Mesodermal cell (in vitro differentiated cells): ENCODE measurements around the gene CEP20.

Experiments used
- H3K27ac ChIP-seq: 2 replicates; pipeline ENCODE4 v1.7.0; 2013; ENCODE audit warnings: mild to moderate bottlenecking, low read depth, low read length, moderate library complexity; ENCODE audit not compliant: severe bottlenecking
- H3K36me3 ChIP-seq: 2 replicates; pipeline ENCODE4 v1.7.1; 2013; ENCODE audit warnings: mild to moderate bottlenecking, low read length, moderate library complexity; ENCODE audit not compliant: control insufficient read depth, insufficient read depth
- H3K4me1 ChIP-seq: one replicate; pipeline ENCODE4 v1.7.1; 2013; ENCODE audit warnings: mild to moderate bottlenecking, low read length; ENCODE audit not compliant: insufficient read depth, control insufficient read depth, poor library complexity, severe bottlenecking
- H3K4me3 ChIP-seq: 2 replicates; pipeline ENCODE4 v1.7.0; 2013; ENCODE audit warnings: low read length, control low read depth, mild to moderate bottlenecking; ENCODE audit not compliant: insufficient read depth, poor library complexity, severe bottlenecking; ENCODE audit errors: extremely low read depth
- H3K9me3 ChIP-seq: 2 replicates; pipeline ENCODE4 v1.7.1; 2013; ENCODE audit warnings: mild to moderate bottlenecking, low read length, moderate library complexity; ENCODE audit not compliant: control insufficient read depth
- WGBS, 2 experiments: methylation state at CpG; one replicate each; pipeline ENCODE4 v1.1.5; 2013; ENCODE audit warnings: missing lambda C conversion rate in 2 of 2; ENCODE audit not compliant: insufficient coverage in 2 of 2; 5-methylcytosine and 5-hydroxymethylcytosine counted together

CEP20 gene

GRCh38 chr16:15898654-15899053 is 10.3 kb upstream of the CEP20 start:
- no peaks in the 10 kb centered on the region for H3K9me3 ChIP-seq
- no peaks in the 10 kb centered on the region for H3K36me3 ChIP-seq
- H3K27ac ChIP-seq, result no peak overlapping the region
- WGBS, 2 experiments, result 93 to 98% methylated on average over 5 to 6 of the region's 6 CpGs
- H3K4me3 ChIP-seq, result no peak overlapping the region
- peaks cover 8% of the 10 kb centered on the region for H3K4me1 ChIP-seq

- 44 to 67% methylated on average over 3 to 4 of the region's 5 CpGs for WGBS, 2 experiments
These were observed 9.4 kb upstream of the CEP20 start for GRCh38 chr16:15897834-15898254.

GRCh38 chr16:15897121-15897780 is 8.8 kb upstream of the CEP20 start:
- Histone ChIP-seq H3K4me3 (no peak overlapping the region), H3K36me3 (no peaks in the 10 kb centered on the region), H3K27ac (no peak overlapping the region), H3K9me3 (no peaks in the 10 kb centered on the region), H3K4me1 (peaks cover 8% of the 10 kb centered on the region)
- 90 to 93% methylated on average over 6 to 7 of the region's 8 CpGs for WGBS, 2 experiments

More at GRCh38 chr16:15897834-15898254, 9.4 kb upstream of the CEP20 start:
- Histone ChIP-seq H3K27ac (no peak overlapping the region), H3K4me3 (no peak overlapping the region), H3K4me1 (peaks cover 8% of the 10 kb centered on the region), H3K9me3 (no peaks in the 10 kb centered on the region), H3K36me3 (no peaks in the 10 kb centered on the region)

GRCh38 chr16:15894571-15895374 is 6.4 kb upstream of the CEP20 start:
- no peak overlapping the region for H3K27ac ChIP-seq
- 92 to 94% methylated on average over 6 to 7 of the region's 7 CpGs for WGBS, 2 experiments
- no peak overlapping the region for H3K4me3 ChIP-seq

GRCh38 chr16:15891508-15891907 is 3.1 kb upstream of the CEP20 start:
- WGBS, 2 experiments, result 78 to 88% methylated on average over 2 to 3 of the region's 3 CpGs
- H3K4me3 ChIP-seq, result no peak overlapping the region
- peaks cover 5% of the 10 kb centered on the region for H3K4me1 ChIP-seq
- no peak overlapping the region for H3K27ac ChIP-seq
- H3K9me3 ChIP-seq, result no peaks in the 10 kb centered on the region
- H3K36me3 ChIP-seq, result no peaks in the 10 kb centered on the region

More at GRCh38 chr16:15894571-15895374, 6.4 kb upstream of the CEP20 start:
- H3K36me3 ChIP-seq, result no peaks in the 10 kb centered on the region
- H3K9me3 ChIP-seq, result no peaks in the 10 kb centered on the region
- peaks cover 7% of the 10 kb centered on the region for H3K4me1 ChIP-seq

- Histone ChIP-seq H3K36me3 (peaks cover 28% of the 10 kb centered on the region), H3K4me3 (peak overlapping the region; percentile 96), H3K9me3 (no peaks in the 10 kb centered on the region), H3K4me1 (peaks cover 5% of the 10 kb centered on the region), H3K27ac (no peak overlapping the region)
- WGBS, 2 experiments, result 80 to 100% methylated on average over 1 to 2 of the region's 4 CpGs
These were observed 1.1 kb downstream of the CEP20 start for GRCh38 chr16:15887283-15887682.

- H3K27ac ChIP-seq, result no peak overlapping the region
- H3K4me1 ChIP-seq, result peaks cover 5% of the 10 kb centered on the region
- peaks cover 37% of the 10 kb centered on the region for H3K36me3 ChIP-seq
- WGBS, 2 experiments, result 55% methylated on average over 1 of the region's 1 CpG; no CpG with 5 or more reads in 1 of the 2 experiments
- H3K9me3 ChIP-seq, result no peaks in the 10 kb centered on the region
- no peak overlapping the region for H3K4me3 ChIP-seq
These were observed 2.3 kb downstream of the CEP20 start for GRCh38 chr16:15886078-15886477.

GRCh38 chr16:15885560-15886001 is 2.8 kb downstream of the CEP20 start:
- 100% methylated on average over 4 to 5 of the region's 5 CpGs for WGBS, 2 experiments
- no peak overlapping the region for H3K4me3 ChIP-seq
- H3K9me3 ChIP-seq, result no peaks in the 10 kb centered on the region
- H3K27ac ChIP-seq, result no peak overlapping the region
- H3K36me3 ChIP-seq, result peaks cover 37% of the 10 kb centered on the region
- peaks cover 5% of the 10 kb centered on the region for H3K4me1 ChIP-seq

GRCh38 chr16:15882563-15882962 is 5.8 kb downstream of the CEP20 start:
- H3K36me3 ChIP-seq, result peaks cover 51% of the 10 kb centered on the region
- peaks cover 13% of the 10 kb centered on the region for H3K4me1 ChIP-seq
- no peak overlapping the region for H3K4me3 ChIP-seq
- no peaks in the 10 kb centered on the region for H3K9me3 ChIP-seq
- 78 to 90% methylated on average over 3 of the region's 3 CpGs for WGBS, 2 experiments
- no peak overlapping the region for H3K27ac ChIP-seq

- Histone ChIP-seq H3K27ac (no peak overlapping the region), H3K36me3 (peaks cover 57% of the 10 kb centered on the region), H3K4me3 (no peak overlapping the region), H3K9me3 (no peaks in the 10 kb centered on the region), H3K4me1 (peaks cover 8% of the 10 kb centered on the region)
- WGBS, 2 experiments, result 87 to 91% methylated on average over 9 to 10 of the region's 13 CpGs
These were observed 6.5 kb downstream of the CEP20 start for GRCh38 chr16:15881794-15882379.
